ENCODE results near the gene TXNRD3.

Gene TXNRD3

DNA sequence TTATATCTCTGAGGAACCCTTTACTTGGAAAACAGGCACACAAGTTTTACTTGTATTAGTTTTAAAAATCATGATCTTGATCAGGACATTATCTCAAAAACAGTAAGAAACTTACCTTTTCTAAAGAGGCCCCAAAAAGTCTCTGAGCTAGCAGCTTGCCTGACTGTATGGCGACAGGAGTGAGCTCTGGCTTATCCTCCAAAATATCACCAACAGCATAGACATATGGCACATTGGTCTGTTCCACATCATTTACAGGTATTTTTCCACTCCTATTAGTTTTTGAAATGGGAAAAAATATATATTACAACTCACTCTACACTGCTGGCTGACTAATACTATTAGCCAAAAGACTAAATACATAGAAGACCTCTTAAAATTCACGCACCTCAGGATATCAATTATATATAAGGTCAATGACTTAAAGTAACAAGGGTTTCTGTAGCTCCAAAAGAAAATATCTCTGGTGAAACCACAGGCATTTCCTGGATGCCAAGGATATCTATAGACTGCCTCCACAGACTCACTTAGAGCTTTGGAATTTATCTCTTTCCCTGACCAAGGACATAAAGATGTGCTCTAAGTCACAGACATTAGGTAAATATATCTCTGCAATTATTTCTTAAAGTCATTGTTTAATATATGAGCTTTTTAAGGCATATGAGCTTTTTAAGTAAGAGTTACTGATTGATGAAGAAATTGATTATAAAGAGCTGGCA lies 33.1 kb downstream of the TXNRD3 start:
- TF ChIP-seq, protein P1, sequence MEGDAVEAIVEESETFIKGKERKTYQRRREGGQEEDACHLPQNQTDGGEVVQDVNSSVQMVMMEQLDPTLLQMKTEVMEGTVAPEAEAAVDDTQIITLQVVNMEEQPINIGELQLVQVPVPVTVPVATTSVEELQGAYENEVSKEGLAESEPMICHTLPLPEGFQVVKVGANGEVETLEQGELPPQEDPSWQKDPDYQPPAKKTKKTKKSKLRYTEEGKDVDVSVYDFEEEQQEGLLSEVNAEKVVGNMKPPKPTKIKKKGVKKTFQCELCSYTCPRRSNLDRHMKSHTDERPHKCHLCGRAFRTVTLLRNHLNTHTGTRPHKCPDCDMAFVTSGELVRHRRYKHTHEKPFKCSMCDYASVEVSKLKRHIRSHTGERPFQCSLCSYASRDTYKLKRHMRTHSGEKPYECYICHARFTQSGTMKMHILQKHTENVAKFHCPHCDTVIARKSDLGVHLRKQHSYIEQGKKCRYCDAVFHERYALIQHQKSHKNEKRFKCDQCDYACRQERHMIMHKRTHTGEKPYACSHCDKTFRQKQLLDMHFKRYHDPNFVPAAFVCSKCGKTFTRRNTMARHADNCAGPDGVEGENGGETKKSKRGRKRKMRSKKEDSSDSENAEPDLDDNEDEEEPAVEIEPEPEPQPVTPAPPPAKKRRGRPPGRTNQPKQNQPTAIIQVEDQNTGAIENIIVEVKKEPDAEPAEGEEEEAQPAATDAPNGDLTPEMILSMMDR (IDR thresholded peaks at IDR 0.05; ENCODE audit: low read depth, low read length) = no peak
- DNase-seq (ENCODE audit: low read depth in 2 of 2) = peak; percentile 36 to 60

DNA sequence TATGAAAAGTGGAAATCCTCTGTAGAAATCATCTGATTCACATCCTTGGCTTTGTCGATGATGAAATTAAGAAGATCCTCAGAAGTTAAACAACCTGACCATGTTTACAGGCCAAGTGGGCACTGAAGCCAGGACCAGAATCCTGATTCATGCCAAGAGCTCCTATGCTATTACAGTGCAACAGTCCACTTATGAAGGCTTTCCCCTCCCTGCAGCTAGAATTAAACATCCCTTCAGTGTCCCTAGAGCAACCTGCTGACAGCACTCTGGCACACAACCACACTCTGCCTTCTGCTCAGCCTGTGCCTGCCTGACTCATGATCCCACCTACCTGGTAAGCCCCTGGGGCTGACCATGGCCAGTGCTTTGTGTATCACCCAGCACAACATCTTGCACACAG lies 33.8 kb downstream of the TXNRD3 start:
- TF ChIP-seq, protein P1 (IDR thresholded peaks at IDR 0.05; ENCODE audit: low read depth, low read length) = no peak
- peak; percentile 61 to 62 for DNase-seq (ENCODE audit: low read depth in 2 of 2)
- H3K4me3 ChIP-seq (replicated peaks in 1 of 2; ENCODE audit: low read depth in 2 of 2, low read length in 2 of 2) = no peak overlapping the region

More for the DNA sequence above, 33.1 kb downstream of the TXNRD3 start:
- no peak overlapping the region for H3K4me3 ChIP-seq (replicated peaks in 1 of 2; ENCODE audit: low read depth in 2 of 2, low read length in 2 of 2)

DNA sequence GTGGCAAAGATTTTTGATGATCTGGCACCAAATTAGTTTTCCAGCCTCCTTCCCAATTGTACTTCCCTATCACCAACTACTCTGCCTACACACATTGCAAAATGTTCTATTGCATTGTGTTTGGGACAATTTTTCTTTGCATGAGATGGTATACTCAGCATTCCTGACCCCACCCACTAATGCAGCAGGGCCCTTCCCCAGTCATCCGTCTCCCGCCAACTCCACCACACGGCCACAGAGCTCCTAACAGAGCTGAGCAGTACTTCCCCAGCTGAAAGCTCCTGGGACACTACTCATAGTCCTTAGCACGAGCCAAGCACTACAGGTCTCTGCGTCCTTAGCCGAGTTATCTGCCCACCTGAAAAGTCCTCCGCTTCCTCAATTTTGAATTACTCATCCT lies 34.2 kb downstream of the TXNRD3 start:
- H3K4me3 ChIP-seq (replicated peaks in 1 of 2; ENCODE audit: low read depth in 2 of 2, low read length in 2 of 2) = no peak overlapping the region
- TF ChIP-seq, protein P1 (IDR thresholded peaks at IDR 0.05; ENCODE audit: low read depth, low read length) = no peak
- DNase-seq (ENCODE audit: low read depth in 2 of 2) = peak; percentile 48 to 53

DNA sequence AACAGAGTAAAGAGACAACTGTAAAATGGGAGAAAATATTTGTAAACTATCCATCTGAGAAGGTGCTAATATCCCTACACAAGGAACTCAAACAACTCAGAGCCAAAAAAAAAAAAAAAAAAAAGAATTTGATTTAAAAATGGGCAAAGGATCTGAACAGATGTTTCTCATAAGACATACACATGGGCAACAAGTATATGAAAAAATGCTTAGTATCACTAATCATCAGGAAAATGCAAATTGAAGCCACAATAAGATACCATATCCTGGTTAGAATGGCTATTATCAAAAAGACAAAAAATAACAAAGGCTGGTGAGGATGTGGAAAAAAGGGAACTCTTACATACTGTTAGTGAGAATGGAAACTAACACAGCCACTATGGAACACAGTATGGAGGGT lies 36.2 kb downstream of the TXNRD3 start:
- H3K4me3 ChIP-seq (replicated peaks in 1 of 2; ENCODE audit: low read depth in 2 of 2, low read length in 2 of 2) = no peak overlapping the region
- no peak for DNase-seq (ENCODE audit: low read depth in 2 of 2)
- TF ChIP-seq, protein P1 (IDR thresholded peaks at IDR 0.05; ENCODE audit: low read depth, low read length) = no peak

DNA sequence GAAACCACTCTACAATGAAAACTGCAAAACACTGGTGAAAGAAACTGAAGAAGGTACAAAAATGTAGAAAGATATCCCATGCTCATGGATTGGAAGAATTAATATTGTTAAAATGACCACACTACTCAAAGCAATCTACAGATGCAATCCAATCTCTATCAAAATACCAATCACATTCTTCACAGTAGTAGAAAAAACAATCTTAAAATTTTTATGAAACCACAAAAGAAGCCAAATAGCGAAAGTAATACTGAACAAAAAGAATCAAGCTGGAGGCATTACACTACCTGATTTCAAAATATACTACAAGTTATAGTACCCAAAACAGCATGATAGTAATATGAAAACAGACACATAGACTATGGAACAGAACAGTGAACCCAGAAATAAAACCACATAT lies 36.9 kb downstream of the TXNRD3 start:
- peak in 1 of 2 donors; percentile 49 for DNase-seq (ENCODE audit: low read depth in 2 of 2)
- TF ChIP-seq, protein P1 (IDR thresholded peaks at IDR 0.05; ENCODE audit: low read depth, low read length) = no peak
- no peak overlapping the region for H3K4me3 ChIP-seq (replicated peaks in 1 of 2; ENCODE audit: low read depth in 2 of 2, low read length in 2 of 2)

DNA sequence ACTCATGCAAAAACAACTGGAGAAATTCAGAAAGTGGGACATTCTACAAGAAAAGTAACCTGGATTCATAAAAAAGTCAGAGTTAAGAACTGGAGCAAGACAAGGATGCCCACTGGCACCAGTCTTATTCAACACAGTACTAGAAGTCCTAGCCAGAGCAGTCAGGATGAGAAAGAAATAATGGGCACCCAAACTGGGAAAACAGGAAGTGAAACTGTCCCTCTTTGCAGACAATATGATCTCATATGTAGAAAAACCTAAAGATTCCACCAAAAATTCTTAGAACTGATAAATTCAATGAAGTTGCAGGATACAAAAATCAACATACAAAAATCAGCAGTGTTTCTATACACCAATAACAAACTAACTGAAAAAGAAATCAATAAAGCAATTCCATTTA lies 37.4 kb downstream of the TXNRD3 start:
- TF ChIP-seq, protein P1 (IDR thresholded peaks at IDR 0.05; ENCODE audit: low read depth, low read length) = no peak
- no peak overlapping the region for H3K4me3 ChIP-seq (replicated peaks in 1 of 2; ENCODE audit: low read depth in 2 of 2, low read length in 2 of 2)
- no peak for DNase-seq (ENCODE audit: low read depth in 2 of 2)

DNA sequence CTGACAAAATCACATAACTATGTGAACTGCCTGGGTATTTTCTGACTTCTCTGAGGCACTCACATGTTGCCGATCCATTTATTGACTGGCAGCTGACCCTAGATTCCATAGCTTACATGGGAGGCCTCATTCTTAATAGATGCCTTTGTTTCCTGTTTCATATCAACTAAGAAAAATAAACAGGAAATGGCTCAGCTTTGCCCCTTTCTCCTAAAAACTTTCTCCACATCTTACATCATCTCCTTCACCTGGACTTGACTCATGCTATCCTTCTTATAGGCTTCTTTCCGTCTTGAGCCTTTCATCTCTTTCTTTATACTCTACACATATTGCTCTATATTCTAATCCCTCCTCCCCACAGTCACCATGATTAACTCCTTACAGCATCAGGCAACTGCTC lies 38.0 kb downstream of the TXNRD3 start:
- TF ChIP-seq, protein P1 (IDR thresholded peaks at IDR 0.05; ENCODE audit: low read depth, low read length) = no peak
- H3K4me3 ChIP-seq (replicated peaks in 1 of 2; ENCODE audit: low read depth in 2 of 2, low read length in 2 of 2) = no peak overlapping the region
- peak in 1 of 2 donors; percentile 26 for DNase-seq (ENCODE audit: low read depth in 2 of 2)
